MCF 10A (cell line): ENCODE results near the gene CELF5. TPM values are rescaled to one million over a fixed set of nuclear protein-coding genes. Genes with fewer than 3 reads are reported as not detected.

Source experiments
- BruUV-seq: library from RNA; stranded (reverse); fragments of 400-500 nt; replicated peaks from 2 replicates; lab custom pipeline; 2021; lab: Mats Ljungman, UMichigan
- CTCF ChIA-PET: fragments of 300-600 bp; sonication (Branson Sonifier 250); formaldehyde crosslinking; extraction: SDS; loops from one replicate; lab custom pipeline; 2021; ENCODE audit warnings: antibody characterized with exemption, inconsistent platforms; lab: Yijun Ruan, JAX
- POLR2A ChIA-PET: fragments of 300-600, 350-650 bp; sonication (Branson Sonifier 250); formaldehyde crosslinking; extraction: SDS; loops from one replicate; lab custom pipeline; 2020; ENCODE audit warnings: antibody characterized with exemption, inconsistent platforms; lab: Yijun Ruan, JAX
- DNase-seq: peaks from one replicate; pipeline ENCODE4 v3.0.0-alpha.2; 2018; ENCODE audit not compliant: unreplicated experiment
- H3K27ac Mint-ChIP-seq: one replicate; pipeline ENCODE4 v1.8.0; 2022; ENCODE audit warnings: mild to moderate bottlenecking, low read depth, mixed read lengths; ENCODE audit not compliant: unreplicated experiment
- H3K27me3 Mint-ChIP-seq: one replicate; pipeline ENCODE4 v1.8.0; 2022; ENCODE audit warnings: mixed read lengths; ENCODE audit not compliant: insufficient read depth, unreplicated experiment
- H3K36me3 Mint-ChIP-seq: one replicate; pipeline ENCODE4 v1.8.0; 2022; ENCODE audit warnings: mild to moderate bottlenecking, moderate library complexity, mixed read lengths; ENCODE audit not compliant: insufficient read depth, unreplicated experiment
- H3K4me1 Mint-ChIP-seq: one replicate; pipeline ENCODE4 v1.8.0; 2022; ENCODE audit warnings: mixed read lengths; ENCODE audit not compliant: insufficient read depth, unreplicated experiment
- H3K4me3 Mint-ChIP-seq: one replicate; pipeline ENCODE4 v1.8.0; 2022; ENCODE audit warnings: mild to moderate bottlenecking, moderate library complexity, mixed read lengths; ENCODE audit not compliant: unreplicated experiment
- H3K9me3 Mint-ChIP-seq: one replicate; pipeline ENCODE4 v1.8.0; 2022; ENCODE audit warnings: mixed read lengths; ENCODE audit not compliant: unreplicated experiment
- intact Hi-C: fragments of 100-400 bp; cut with micrococcal nuclease; formaldehyde crosslinking; loops from 2 replicates; pipeline ENCODE4 v1.14.1; 2022
- total RNA-seq: library from RNA; stranded (reverse); gene quantifications from 2 replicates; pipeline ENCODE4 v1.2.3, GENCODE V29; 2022
- TF ChIP-seq, protein P1 (sequence below): fragments of 200-600 bp; IDR thresholded peaks from one replicate; pipeline ENCODE4 v1.8.0; 2022; ENCODE audit warnings: antibody characterized with exemption, mild to moderate bottlenecking; ENCODE audit not compliant: unreplicated experiment

Gene CELF5
- total RNA-seq, 1 experiment from 2014 or later, result 0.30 TPM

DNA sequence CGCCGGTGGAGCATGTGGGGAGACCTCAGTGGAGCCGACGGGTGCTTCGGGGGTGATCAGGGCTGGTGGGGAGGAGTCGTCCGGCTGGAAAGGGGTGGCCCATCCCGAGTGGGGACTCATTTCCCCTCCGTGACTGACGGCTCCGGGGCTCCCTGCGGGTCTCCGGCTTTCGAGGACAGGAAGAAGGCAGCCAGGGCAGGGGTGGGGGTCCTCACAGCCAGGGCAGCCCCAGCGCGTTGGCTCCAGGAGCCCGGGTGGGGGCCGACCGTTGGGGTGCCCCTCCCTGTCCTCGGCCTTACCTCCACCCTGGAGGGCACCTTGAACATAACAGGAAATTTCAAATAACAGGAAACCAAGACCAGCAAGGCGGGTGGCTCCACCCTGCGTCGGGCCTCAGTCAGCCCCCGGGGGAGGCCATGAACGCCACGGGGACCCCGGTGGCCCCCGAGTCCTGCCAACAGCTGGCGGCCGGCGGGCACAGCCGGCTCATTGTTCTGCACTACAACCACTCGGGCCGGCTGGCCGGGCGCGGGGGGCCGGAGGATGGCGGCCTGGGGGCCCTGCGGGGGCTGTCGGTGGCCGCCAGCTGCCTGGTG is 46.0 kb upstream of the CELF5 start, which contains the start of gene S1PR4:
TSS of gene S1PR4 (plus strand) at position 393 of the 596 bp plus-strand sequence. CDS start at position 417, 24 bp downstream.
- peak within 1 kb of the TSS; percentile 100 for H3K27ac Mint-ChIP-seq

DNA sequence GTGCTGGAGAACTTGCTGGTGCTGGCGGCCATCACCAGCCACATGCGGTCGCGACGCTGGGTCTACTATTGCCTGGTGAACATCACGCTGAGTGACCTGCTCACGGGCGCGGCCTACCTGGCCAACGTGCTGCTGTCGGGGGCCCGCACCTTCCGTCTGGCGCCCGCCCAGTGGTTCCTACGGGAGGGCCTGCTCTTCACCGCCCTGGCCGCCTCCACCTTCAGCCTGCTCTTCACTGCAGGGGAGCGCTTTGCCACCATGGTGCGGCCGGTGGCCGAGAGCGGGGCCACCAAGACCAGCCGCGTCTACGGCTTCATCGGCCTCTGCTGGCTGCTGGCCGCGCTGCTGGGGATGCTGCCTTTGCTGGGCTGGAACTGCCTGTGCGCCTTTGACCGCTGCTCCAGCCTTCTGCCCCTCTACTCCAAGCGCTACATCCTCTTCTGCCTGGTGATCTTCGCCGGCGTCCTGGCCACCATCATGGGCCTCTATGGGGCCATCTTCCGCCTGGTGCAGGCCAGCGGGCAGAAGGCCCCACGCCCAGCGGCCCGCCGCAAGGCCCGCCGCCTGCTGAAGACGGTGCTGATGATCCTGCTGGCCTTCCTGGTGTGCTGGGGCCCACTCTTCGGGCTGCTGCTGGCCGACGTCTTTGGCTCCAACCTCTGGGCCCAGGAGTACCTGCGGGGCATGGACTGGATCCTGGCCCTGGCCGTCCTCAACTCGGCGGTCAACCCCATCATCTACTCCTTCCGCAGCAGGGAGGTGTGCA is 45.3 kb upstream of the CELF5 start:
- TF ChIP-seq, protein P1, sequence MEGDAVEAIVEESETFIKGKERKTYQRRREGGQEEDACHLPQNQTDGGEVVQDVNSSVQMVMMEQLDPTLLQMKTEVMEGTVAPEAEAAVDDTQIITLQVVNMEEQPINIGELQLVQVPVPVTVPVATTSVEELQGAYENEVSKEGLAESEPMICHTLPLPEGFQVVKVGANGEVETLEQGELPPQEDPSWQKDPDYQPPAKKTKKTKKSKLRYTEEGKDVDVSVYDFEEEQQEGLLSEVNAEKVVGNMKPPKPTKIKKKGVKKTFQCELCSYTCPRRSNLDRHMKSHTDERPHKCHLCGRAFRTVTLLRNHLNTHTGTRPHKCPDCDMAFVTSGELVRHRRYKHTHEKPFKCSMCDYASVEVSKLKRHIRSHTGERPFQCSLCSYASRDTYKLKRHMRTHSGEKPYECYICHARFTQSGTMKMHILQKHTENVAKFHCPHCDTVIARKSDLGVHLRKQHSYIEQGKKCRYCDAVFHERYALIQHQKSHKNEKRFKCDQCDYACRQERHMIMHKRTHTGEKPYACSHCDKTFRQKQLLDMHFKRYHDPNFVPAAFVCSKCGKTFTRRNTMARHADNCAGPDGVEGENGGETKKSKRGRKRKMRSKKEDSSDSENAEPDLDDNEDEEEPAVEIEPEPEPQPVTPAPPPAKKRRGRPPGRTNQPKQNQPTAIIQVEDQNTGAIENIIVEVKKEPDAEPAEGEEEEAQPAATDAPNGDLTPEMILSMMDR, result no peak
- CTCF ChIA-PET, result no interaction called here
- DNase-seq, result no peak
- Mint-ChIP-seq H3K27me3 (no peaks in the 10 kb centered on the region), H3K4me3 (no peak overlapping the region), H3K36me3 (no peaks in the 10 kb centered on the region), H3K9me3 (no peaks in the 10 kb centered on the region), H3K4me1 (peaks cover 17% of the 10 kb centered on the region), H3K27ac (no peak overlapping the region)
- no TSS peak for BruUV-seq
- POLR2A ChIA-PET, result no interaction called here
- intact Hi-C loops, result no loop called here

More for the DNA sequence above, 46.0 kb upstream of the CELF5 start, which contains the start of gene S1PR4:
- CTCF ChIA-PET, result no interaction called here
- peaks cover 14% of the 10 kb centered on the region for H3K4me1 Mint-ChIP-seq
- intact Hi-C loops, result no loop called here
- no peaks in the 10 kb centered on the region for H3K36me3 Mint-ChIP-seq
- no peak for DNase-seq
- no peak within 1 kb of the TSS for H3K4me3 Mint-ChIP-seq
- no TSS peak for BruUV-seq
- no peaks in the 10 kb centered on the region for H3K27me3 Mint-ChIP-seq
- TF ChIP-seq, protein P1, result no peak
- POLR2A ChIA-PET, result no interaction called here
- no peaks in the 10 kb centered on the region for H3K9me3 Mint-ChIP-seq

DNA sequence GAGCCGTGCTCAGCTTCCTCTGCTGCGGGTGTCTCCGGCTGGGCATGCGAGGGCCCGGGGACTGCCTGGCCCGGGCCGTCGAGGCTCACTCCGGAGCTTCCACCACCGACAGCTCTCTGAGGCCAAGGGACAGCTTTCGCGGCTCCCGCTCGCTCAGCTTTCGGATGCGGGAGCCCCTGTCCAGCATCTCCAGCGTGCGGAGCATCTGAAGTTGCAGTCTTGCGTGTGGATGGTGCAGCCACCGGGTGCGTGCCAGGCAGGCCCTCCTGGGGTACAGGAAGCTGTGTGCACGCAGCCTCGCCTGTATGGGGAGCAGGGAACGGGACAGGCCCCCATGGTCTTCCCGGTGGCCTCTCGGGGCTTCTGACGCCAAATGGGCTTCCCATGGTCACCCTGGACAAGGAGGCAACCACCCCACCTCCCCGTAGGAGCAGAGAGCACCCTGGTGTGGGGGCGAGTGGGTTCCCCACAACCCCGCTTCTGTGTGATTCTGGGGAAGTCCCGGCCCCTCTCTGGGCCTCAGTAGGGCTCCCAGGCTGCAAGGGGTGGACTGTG is 44.6 kb upstream of the CELF5 start:
- H3K4me1 Mint-ChIP-seq, result peaks cover 18% of the 10 kb centered on the region
- H3K4me3 Mint-ChIP-seq, result no peak overlapping the region
- POLR2A ChIA-PET, result no interaction called here
- BruUV-seq, result no TSS peak
- TF ChIP-seq, protein P1, result no peak
- DNase-seq, result no peak
- CTCF ChIA-PET, result no interaction called here
- H3K27ac Mint-ChIP-seq, result no peak overlapping the region
- no peaks in the 10 kb centered on the region for H3K36me3 Mint-ChIP-seq
- H3K9me3 Mint-ChIP-seq, result no peaks in the 10 kb centered on the region
- no peaks in the 10 kb centered on the region for H3K27me3 Mint-ChIP-seq
- intact Hi-C loops, result no loop called here
